OCI-LY1 (cell line): ENCODE measurements around the gene FILIP1.
A peak's percentile ranks its signal among the peaks of the same experiment; 100 is the strongest.

Source experiments
- H2AFZ ChIP-seq: fragments of 200-600 bp; sonication (generic), shearing (Covaris generic); 2 replicates; pipeline ENCODE4 v1.6.0; 2014; ENCODE audit warnings: antibody characterized with exemption, mild to moderate bottlenecking, low read length
- H3F3A ChIP-seq: fragments of 200-600 bp; sonication (generic), shearing (Covaris generic); 2 replicates; pipeline ENCODE4 v1.6.0; 2014; ENCODE audit warnings: mild to moderate bottlenecking, antibody characterized with exemption, low read length, moderate library complexity; ENCODE audit not compliant: insufficient read depth
- H3K27ac ChIP-seq: fragments of 200-600 bp; sonication (generic); 2 replicates; pipeline ENCODE4 v1.5.1; 2014; ENCODE audit warnings: low read length, mixed run types, mild to moderate bottlenecking, low read depth; ENCODE audit not compliant: poor library complexity, severe bottlenecking
- H3K27me3 ChIP-seq: fragments of 200-600 bp; sonication (generic); 2 replicates; pipeline ENCODE4 v1.6.0; 2014; ENCODE audit warnings: antibody characterized with exemption, mild to moderate bottlenecking, low read length, moderate library complexity; ENCODE audit not compliant: insufficient read depth
- H3K36me3 ChIP-seq: fragments of 200-600 bp; sonication (generic); 2 replicates; pipeline ENCODE4 v1.6.1; 2014; ENCODE audit warnings: mild to moderate bottlenecking, antibody characterized with exemption, low read length, moderate library complexity, mixed read lengths; ENCODE audit not compliant: insufficient read depth
- H3K4me1 ChIP-seq: fragments of 200-600 bp; sonication (generic); 2 replicates; pipeline ENCODE4 v1.5.1; 2014; ENCODE audit warnings: mild to moderate bottlenecking, low read length, moderate library complexity; ENCODE audit not compliant: insufficient read depth, severe bottlenecking
- H3K4me2 ChIP-seq: fragments of 200-600 bp; sonication (generic), shearing (Covaris generic); 2 replicates; pipeline ENCODE4 v1.6.1; 2014; ENCODE audit warnings: low read length
- H3K4me3 ChIP-seq: fragments of 200-600 bp; sonication (generic); 2 replicates; pipeline ENCODE4 v1.5.1; 2014; ENCODE audit warnings: low read length, low read depth, mild to moderate bottlenecking, mixed read lengths; ENCODE audit not compliant: poor library complexity, severe bottlenecking
- H3K79me2 ChIP-seq: fragments of 200-600 bp; shearing (Covaris generic); 2 replicates; pipeline ENCODE4 v1.6.1; 2016; ENCODE audit warnings: mixed run types, low read length, mixed read lengths; ENCODE audit not compliant: insufficient read depth
- H3K9ac ChIP-seq: fragments of 200-600 bp; sonication (generic), shearing (Covaris generic); 2 replicates; pipeline ENCODE4 v1.6.1; 2014; ENCODE audit warnings: mild to moderate bottlenecking, low read length, mixed read lengths
- H3K9me2 ChIP-seq: fragments of 200-600 bp; sonication (generic), shearing (Covaris generic); 2 replicates; pipeline ENCODE4 v1.6.1; 2014; ENCODE audit warnings: low read depth, mild to moderate bottlenecking, low read length, mixed read lengths
- H3K9me3 ChIP-seq: fragments of 200-600 bp; shearing (Covaris generic); 2 replicates; pipeline ENCODE4 v1.6.1; 2014; ENCODE audit warnings: low read length, mixed read lengths
- H4K20me1 ChIP-seq: fragments of 200-600 bp; sonication (generic), shearing (Covaris generic); 2 replicates; pipeline ENCODE4 v1.6.0; 2016; ENCODE audit warnings: mild to moderate bottlenecking, low read length; ENCODE audit not compliant: insufficient read depth
- EZH2 ChIP-seq: fragments of 200-600 bp; sonication (generic), shearing (Covaris generic); IDR thresholded peaks from 2 replicates; pipeline ENCODE4 v1.8.0; 2017; ENCODE audit warnings: borderline replicate concordance, mixed run types, mild to moderate bottlenecking, antibody characterized with exemption, low read length, moderate library complexity, mixed read lengths
- TF ChIP-seq, protein P1 (sequence below): fragments of 200-600 bp; sonication (generic), shearing (Covaris generic); IDR thresholded peaks from 2 replicates; pipeline ENCODE4 v1.5.1; 2017; ENCODE audit warnings: mild to moderate bottlenecking, antibody characterized with exemption, low read length, moderate library complexity, mixed read lengths

FILIP1 gene

DNA sequence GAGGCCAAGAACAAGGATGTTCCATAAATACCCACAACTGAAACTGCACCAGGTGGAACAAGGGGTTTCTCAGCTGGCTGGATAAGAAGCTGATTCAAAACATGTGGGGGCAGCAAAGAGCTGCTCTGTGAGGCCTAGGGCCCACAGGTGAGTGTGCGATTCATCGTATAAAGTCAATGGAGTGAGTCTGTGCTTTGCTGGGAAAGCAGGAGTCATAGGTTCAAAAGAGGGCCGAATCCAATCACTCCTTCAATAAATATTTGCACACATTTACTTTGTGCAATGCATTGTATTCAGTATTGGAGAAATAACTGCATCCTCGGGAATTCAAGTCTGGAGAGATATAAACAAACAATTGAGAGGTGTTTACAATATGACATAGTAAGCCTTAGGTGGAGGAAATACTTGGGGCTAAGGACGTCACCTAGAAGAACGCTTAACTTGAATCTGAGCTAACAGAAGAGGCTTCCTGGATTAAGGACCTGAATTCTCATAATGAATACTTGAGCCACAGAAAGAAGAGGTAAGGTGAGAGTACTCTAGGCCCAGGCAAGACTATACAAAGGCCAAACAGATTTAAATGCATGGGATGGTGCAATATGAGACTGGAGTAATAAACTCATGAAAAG lies 125.3 kb downstream of the FILIP1 start:
- no peaks in the 10 kb centered on the region for H3K27me3 ChIP-seq
- H3K9ac ChIP-seq, result no peak overlapping the region
- no peaks in the 10 kb centered on the region for H3K36me3 ChIP-seq
- no peak overlapping the region for H3K27ac ChIP-seq
- no peak overlapping the region for H3K4me3 ChIP-seq
- H3F3A ChIP-seq, result no peaks in the 10 kb centered on the region
- H3K79me2 ChIP-seq, result no peaks in the 10 kb centered on the region
- no peaks in the 10 kb centered on the region for H3K9me2 ChIP-seq
- H3K4me2 ChIP-seq, result no peak overlapping the region
- H3K4me1 ChIP-seq, result no peaks in the 10 kb centered on the region
- no peaks in the 10 kb centered on the region for H3K9me3 ChIP-seq
- no peak overlapping the region for H2AFZ ChIP-seq
- H4K20me1 ChIP-seq, result no peaks in the 10 kb centered on the region
- no peak for TF ChIP-seq EZH2
- TF ChIP-seq, protein P1, sequence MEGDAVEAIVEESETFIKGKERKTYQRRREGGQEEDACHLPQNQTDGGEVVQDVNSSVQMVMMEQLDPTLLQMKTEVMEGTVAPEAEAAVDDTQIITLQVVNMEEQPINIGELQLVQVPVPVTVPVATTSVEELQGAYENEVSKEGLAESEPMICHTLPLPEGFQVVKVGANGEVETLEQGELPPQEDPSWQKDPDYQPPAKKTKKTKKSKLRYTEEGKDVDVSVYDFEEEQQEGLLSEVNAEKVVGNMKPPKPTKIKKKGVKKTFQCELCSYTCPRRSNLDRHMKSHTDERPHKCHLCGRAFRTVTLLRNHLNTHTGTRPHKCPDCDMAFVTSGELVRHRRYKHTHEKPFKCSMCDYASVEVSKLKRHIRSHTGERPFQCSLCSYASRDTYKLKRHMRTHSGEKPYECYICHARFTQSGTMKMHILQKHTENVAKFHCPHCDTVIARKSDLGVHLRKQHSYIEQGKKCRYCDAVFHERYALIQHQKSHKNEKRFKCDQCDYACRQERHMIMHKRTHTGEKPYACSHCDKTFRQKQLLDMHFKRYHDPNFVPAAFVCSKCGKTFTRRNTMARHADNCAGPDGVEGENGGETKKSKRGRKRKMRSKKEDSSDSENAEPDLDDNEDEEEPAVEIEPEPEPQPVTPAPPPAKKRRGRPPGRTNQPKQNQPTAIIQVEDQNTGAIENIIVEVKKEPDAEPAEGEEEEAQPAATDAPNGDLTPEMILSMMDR, result peak; percentile 48

DNA sequence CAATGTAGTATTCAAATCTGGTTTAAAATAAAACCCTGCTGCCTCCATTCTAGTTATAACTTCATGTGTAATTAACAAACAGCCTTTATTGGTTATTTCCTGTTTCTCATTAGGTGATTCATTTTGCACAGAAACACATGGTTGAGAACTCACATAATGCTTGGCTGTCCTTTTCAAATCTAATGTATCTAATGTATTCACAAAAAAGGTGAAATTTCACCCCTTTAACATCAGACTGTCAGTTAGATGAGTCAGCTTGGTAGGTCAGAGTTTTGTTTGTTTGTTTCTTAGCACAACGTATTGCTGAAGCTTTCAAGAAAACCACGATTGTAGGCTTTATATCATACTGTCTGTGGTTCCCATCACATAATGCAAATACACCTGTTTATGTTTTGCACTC lies 130.3 kb downstream of the FILIP1 start:
- Histone ChIP-seq H3K36me3 (no peaks in the 10 kb centered on the region), H3K4me3 (no peak overlapping the region), H3K9me2 (no peaks in the 10 kb centered on the region), H4K20me1 (no peaks in the 10 kb centered on the region), H3K4me2 (no peak overlapping the region), H3K4me1 (no peaks in the 10 kb centered on the region), H3F3A (no peaks in the 10 kb centered on the region), H3K79me2 (no peaks in the 10 kb centered on the region), H3K27me3 (no peaks in the 10 kb centered on the region), H2AFZ (no peak overlapping the region), H3K9ac (no peak overlapping the region), H3K9me3 (no peaks in the 10 kb centered on the region), H3K27ac (no peak overlapping the region)
- TF ChIP-seq EZH2, result no peak
- TF ChIP-seq, protein P1, result no peak

DNA sequence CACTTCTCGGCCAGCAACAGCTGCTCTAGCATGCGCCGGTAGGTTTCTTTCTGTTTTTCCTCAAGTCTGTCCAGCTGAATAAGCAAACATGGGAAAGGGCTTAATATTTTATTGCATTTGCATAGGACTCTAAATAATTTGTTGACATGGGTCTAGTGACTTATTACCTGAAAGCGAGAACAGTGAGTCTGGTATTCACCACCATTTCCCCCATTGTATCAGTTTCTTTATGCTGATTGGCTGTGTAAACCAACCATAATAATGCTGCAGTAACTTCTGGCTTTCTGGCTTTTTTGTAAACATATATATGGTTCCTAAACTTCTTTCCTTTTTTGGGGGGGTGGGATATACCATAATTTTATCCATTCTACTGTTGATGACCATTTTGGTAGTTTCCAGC lies 140.0 kb downstream of the FILIP1 start:
- Histone ChIP-seq H3F3A (no peaks in the 10 kb centered on the region), H4K20me1 (no peaks in the 10 kb centered on the region), H3K4me2 (no peak overlapping the region), H3K27ac (no peak overlapping the region), H3K9ac (no peak overlapping the region), H2AFZ (no peak overlapping the region), H3K79me2 (no peaks in the 10 kb centered on the region), H3K9me2 (no peaks in the 10 kb centered on the region), H3K4me1 (no peaks in the 10 kb centered on the region), H3K36me3 (no peaks in the 10 kb centered on the region), H3K4me3 (no peak overlapping the region), H3K9me3 (no peaks in the 10 kb centered on the region), H3K27me3 (no peaks in the 10 kb centered on the region)
- TF ChIP-seq, protein P1, result no peak
